Activated T-cell treated with anti-CD3 and anti-CD28 coated beads, Interleukin-2, amount 50 U/mL, for 72 hours (primary cell): Measurements from ENCODE around the gene DCDC2B. TPM values are rescaled to one million over a fixed set of nuclear protein-coding genes. Genes with fewer than 3 reads are reported as not detected.
A peak's percentile ranks its signal among the peaks of the same experiment; 100 is the strongest.

Experiments
- ATAC-seq, 2 donors: fragments of 150-1000 bp; cut with Tn5 transposase; replicated peaks in 1 of 2; 2 replicates each; pipeline ENCODE4 v1.10.0; 2021; ENCODE audit warnings: moderate library complexity in 2 of 2, mild to moderate bottlenecking in 1 of 2
- DNase-seq, 2 donors: peaks; one replicate each; pipeline ENCODE4 v3.0.0; 2021 to 2022; ENCODE audit warnings: mixed read lengths in 1 of 2
- H3K27ac Mint-ChIP-seq: one replicate; pipeline ENCODE4 v1.8.0; 2022; ENCODE audit warnings: mild to moderate bottlenecking, moderate library complexity, mixed read lengths
- H3K27me3 Mint-ChIP-seq: one replicate; pipeline ENCODE4 v1.8.0; 2022; ENCODE audit warnings: low read depth, mixed read lengths
- H3K36me3 Mint-ChIP-seq, 2 donors: one replicate each; pipeline ENCODE4 v1.8.0; 2022; ENCODE audit warnings: mixed read lengths in 2 of 2, mild to moderate bottlenecking in 1 of 2; ENCODE audit not compliant: insufficient read depth in 2 of 2
- H3K4me1 Mint-ChIP-seq: one replicate; pipeline ENCODE4 v1.8.0; 2022; ENCODE audit warnings: low read depth, mixed read lengths
- H3K4me3 Mint-ChIP-seq, 2 donors: one replicate each; pipeline ENCODE4 v1.8.0; 2022; ENCODE audit warnings: mild to moderate bottlenecking in 2 of 2, mixed read lengths in 2 of 2, moderate library complexity in 2 of 2
- H3K9me3 Mint-ChIP-seq, 2 donors: one replicate each; pipeline ENCODE4 v1.8.0; 2022; ENCODE audit warnings: mixed read lengths in 2 of 2
- total RNA-seq, 2 donors: library from RNA; stranded (reverse); gene quantifications; one replicate each; pipeline ENCODE4 v1.2.3, GENCODE V29; 2022

The DCDC2B gene
- total RNA-seq, 2 donors from 2014 or later: 0.21 TPM; not detected in 1

GRCh38 chr1:32182060-32182459 is 26.8 kb upstream of the DCDC2B start:
- peak overlapping the region; percentile 78 for H3K27ac Mint-ChIP-seq
- ATAC-seq: no peak
- H3K27me3 Mint-ChIP-seq: no peaks in the 10 kb centered on the region
- peaks cover 72% of the 10 kb centered on the region for H3K4me1 Mint-ChIP-seq
- no peak for DNase-seq
- peak overlapping the region; percentile 68 to 98 for H3K4me3 Mint-ChIP-seq
- H3K9me3 Mint-ChIP-seq: no peaks in the 10 kb centered on the region
- peaks cover 33 to 53% of the 10 kb centered on the region in 2 donors for H3K36me3 Mint-ChIP-seq

DNA sequence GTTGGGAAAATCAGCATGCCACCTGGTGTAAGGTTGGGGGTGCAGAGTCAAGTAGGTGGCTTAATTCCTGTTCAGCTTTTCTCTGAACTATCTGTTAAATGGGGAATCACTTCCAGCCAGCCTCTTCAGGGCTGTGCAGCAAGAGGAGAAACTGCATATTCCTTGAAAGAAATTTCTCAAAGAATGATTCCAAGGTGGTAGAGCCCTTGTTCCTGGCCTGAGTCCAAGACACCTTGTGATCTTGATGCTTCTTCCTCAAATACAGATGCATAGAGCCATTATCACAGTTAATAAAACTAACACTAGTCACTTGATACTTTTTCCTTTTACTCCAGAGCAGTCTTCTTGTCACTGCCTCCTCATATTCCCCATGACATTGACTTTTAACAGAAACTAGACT is 24.2 kb upstream of the DCDC2B start:
- Mint-ChIP-seq H3K4me1 (peaks cover 72% of the 10 kb centered on the region), H3K4me3 (peak overlapping the region; percentile 70), H3K9me3 (no peaks in the 10 kb centered on the region), H3K27ac (peak overlapping the region; percentile 84), H3K27me3 (no peaks in the 10 kb centered on the region), H3K36me3 (peaks cover 36 to 68% of the 10 kb centered on the region in 2 donors)
- DNase-seq (no peak), ATAC-seq (no peak)

GRCh38 chr1:32186077-32186476 is 22.8 kb upstream of the DCDC2B start:
- Mint-ChIP-seq H3K27me3 (no peaks in the 10 kb centered on the region), H3K4me1 (peaks cover 60% of the 10 kb centered on the region), H3K4me3 (peak overlapping the region; percentile 62 to 73), H3K36me3 (peaks cover 30 to 66% of the 10 kb centered on the region in 2 donors), H3K9me3 (no peaks in the 10 kb centered on the region), H3K27ac (peak overlapping the region; percentile 99)
- peak; percentile 52 to 61 for ATAC-seq
- DNase-seq: no peak

GRCh38 chr1:32186491-32186890 is 22.4 kb upstream of the DCDC2B start:
- H3K27me3 Mint-ChIP-seq: no peaks in the 10 kb centered on the region
- peak overlapping the region; percentile 62 to 73 for H3K4me3 Mint-ChIP-seq
- H3K27ac Mint-ChIP-seq: peak overlapping the region; percentile 99
- peaks cover 60% of the 10 kb centered on the region for H3K4me1 Mint-ChIP-seq
- ATAC-seq (peak in 1 of 2 donors; percentile 7), DNase-seq (no peak)
- peaks cover 26 to 64% of the 10 kb centered on the region in 2 donors for H3K36me3 Mint-ChIP-seq
- no peaks in the 10 kb centered on the region for H3K9me3 Mint-ChIP-seq

GRCh38 chr1:32187850-32188249 is 21.0 kb upstream of the DCDC2B start:
- H3K36me3 Mint-ChIP-seq: peaks cover 29 to 66% of the 10 kb centered on the region in 2 donors
- no peak overlapping the region for H3K27ac Mint-ChIP-seq
- no peaks in the 10 kb centered on the region for H3K9me3 Mint-ChIP-seq
- H3K4me3 Mint-ChIP-seq: no peak overlapping the region
- no peak for DNase-seq
- no peaks in the 10 kb centered on the region for H3K27me3 Mint-ChIP-seq
- H3K4me1 Mint-ChIP-seq: peaks cover 60% of the 10 kb centered on the region
- no peak for ATAC-seq

GRCh38 chr1:32192220-32192948 is 16.5 kb upstream of the DCDC2B start:
- H3K36me3 Mint-ChIP-seq: peaks cover 18 to 56% of the 10 kb centered on the region in 2 donors
- DNase-seq (no peak), ATAC-seq (no peak)
- no peak overlapping the region for H3K4me3 Mint-ChIP-seq
- H3K9me3 Mint-ChIP-seq: no peaks in the 10 kb centered on the region
- H3K27me3 Mint-ChIP-seq: no peaks in the 10 kb centered on the region
- H3K4me1 Mint-ChIP-seq: peaks cover 67% of the 10 kb centered on the region
- no peak overlapping the region for H3K27ac Mint-ChIP-seq

GRCh38 chr1:32194984-32195383 is 13.9 kb upstream of the DCDC2B start:
- Mint-ChIP-seq H3K4me1 (peaks cover 82% of the 10 kb centered on the region), H3K36me3 (peaks cover 15 to 42% of the 10 kb centered on the region in 2 donors), H3K27me3 (no peaks in the 10 kb centered on the region), H3K9me3 (no peaks in the 10 kb centered on the region), H3K27ac (no peak overlapping the region), H3K4me3 (no peak overlapping the region)
- ATAC-seq (no peak), DNase-seq (no peak)

GRCh38 chr1:32195531-32195930 is 13.4 kb upstream of the DCDC2B start:
- ATAC-seq (no peak), DNase-seq (no peak)
- no peaks in the 10 kb centered on the region for H3K27me3 Mint-ChIP-seq
- H3K4me1 Mint-ChIP-seq: peaks cover 88% of the 10 kb centered on the region
- H3K27ac Mint-ChIP-seq: no peak overlapping the region
- H3K9me3 Mint-ChIP-seq: no peaks in the 10 kb centered on the region
- no peak overlapping the region for H3K4me3 Mint-ChIP-seq
- H3K36me3 Mint-ChIP-seq: peaks cover 12 to 37% of the 10 kb centered on the region in 2 donors

DNA sequence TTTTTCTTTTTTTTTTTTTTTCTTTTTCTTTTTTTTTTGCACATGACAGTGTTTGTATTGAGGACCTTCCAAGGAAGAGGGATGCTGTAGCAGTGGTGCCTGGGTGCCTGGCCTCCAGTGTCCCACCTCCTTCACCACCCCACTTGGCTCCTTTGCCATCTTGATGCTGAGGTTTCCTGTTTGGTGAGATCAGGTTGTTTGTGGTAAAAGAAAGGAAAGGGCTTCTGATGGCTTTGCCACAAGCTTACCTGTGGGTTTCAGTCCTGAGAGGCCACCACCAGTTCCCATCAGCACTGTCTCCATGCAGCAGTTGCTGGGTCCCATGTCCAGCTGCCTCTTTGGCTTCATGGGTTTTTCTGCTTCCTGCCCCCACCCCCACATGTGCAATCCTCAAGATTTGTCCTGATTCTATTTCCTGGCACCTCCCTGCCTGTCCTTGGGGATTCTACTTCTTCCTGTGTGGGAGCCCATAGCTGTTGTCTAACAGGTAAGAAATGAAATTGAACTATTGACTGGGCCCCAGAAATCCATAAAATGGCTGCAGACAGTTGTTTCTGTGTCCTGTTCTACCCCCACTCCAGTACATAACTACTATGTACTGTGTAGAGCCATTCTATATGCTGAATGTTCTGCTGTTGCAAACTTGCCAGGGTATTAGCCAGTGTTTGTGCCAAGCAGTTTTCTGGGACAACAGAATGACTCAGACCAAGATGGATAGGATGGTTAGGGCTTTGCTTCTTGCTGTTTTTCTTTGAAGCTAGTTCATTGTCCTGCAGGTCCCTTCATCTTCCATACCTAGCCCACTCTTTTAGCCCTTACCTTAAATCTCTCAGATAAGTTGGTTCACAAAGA is 12.7 kb upstream of the DCDC2B start:
- Mint-ChIP-seq H3K27ac (no peak overlapping the region), H3K4me1 (peaks cover 90% of the 10 kb centered on the region), H3K9me3 (no peaks in the 10 kb centered on the region), H3K36me3 (peaks cover 12 to 35% of the 10 kb centered on the region in 2 donors), H3K4me3 (peak overlapping the region; percentile 43 to 58), H3K27me3 (no peaks in the 10 kb centered on the region)
- ATAC-seq (peak in 1 of 2 donors; percentile 11), DNase-seq (no peak)

- no peak overlapping the region for H3K27ac Mint-ChIP-seq
- no peak overlapping the region for H3K4me3 Mint-ChIP-seq
- peaks cover 8 to 27% of the 10 kb centered on the region in 2 donors for H3K36me3 Mint-ChIP-seq
- no peaks in the 10 kb centered on the region for H3K27me3 Mint-ChIP-seq
- DNase-seq (no peak), ATAC-seq (no peak)
- H3K9me3 Mint-ChIP-seq: no peaks in the 10 kb centered on the region
- peaks cover 90% of the 10 kb centered on the region for H3K4me1 Mint-ChIP-seq
These were observed 11.8 kb upstream of the DCDC2B start for GRCh38 chr1:32197074-32197473.

DNA sequence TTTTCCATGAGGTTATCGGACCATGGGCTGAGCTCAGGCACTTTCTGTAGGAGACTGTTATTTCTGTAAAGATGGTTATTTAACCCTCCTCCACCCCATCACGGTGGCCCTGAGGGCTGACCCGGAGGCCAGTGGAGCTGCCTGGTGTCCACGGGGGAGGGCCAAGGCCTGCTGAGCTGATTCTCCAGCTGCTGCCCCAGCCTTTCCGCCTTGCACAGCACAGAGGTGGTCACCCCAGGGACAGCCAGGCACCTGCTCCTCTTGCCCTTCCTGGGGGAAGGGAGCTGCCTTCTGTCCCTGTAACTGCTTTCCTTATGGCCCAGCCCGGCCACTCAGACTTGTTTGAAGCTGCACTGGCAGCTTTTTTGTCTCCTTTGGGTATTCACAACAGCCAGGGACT is 11.1 kb upstream of the DCDC2B start:
- DNase-seq (no peak), ATAC-seq (no peak)
- H3K36me3 Mint-ChIP-seq: peaks cover 8 to 23% of the 10 kb centered on the region in 2 donors
- H3K4me1 Mint-ChIP-seq: peaks cover 89% of the 10 kb centered on the region
- H3K27ac Mint-ChIP-seq: peak overlapping the region; percentile 26
- no peaks in the 10 kb centered on the region for H3K27me3 Mint-ChIP-seq
- no peak overlapping the region for H3K4me3 Mint-ChIP-seq
- no peaks in the 10 kb centered on the region for H3K9me3 Mint-ChIP-seq

- Mint-ChIP-seq H3K4me1 (peaks cover 86% of the 10 kb centered on the region), H3K9me3 (no peaks in the 10 kb centered on the region), H3K27ac (no peak overlapping the region), H3K4me3 (peak overlapping the region in 1 of 2 donors; percentile 24), H3K36me3 (peaks cover 8 to 17% of the 10 kb centered on the region in 2 donors), H3K27me3 (no peaks in the 10 kb centered on the region)
- ATAC-seq: no peak
- no peak for DNase-seq
These were observed 10.4 kb upstream of the DCDC2B start for GRCh38 chr1:32198237-32199042.
